Measurements from ENCODE around the gene CORO1C. TPM values are rescaled to one million over a fixed set of nuclear protein-coding genes. Genes with fewer than 3 reads are reported as not detected.

CORO1C gene
- total RNA-seq, 1 donor from 2014 or later = 59.6 TPM

- no peaks in the 10 kb centered on the region for H3K27me3 ChIP-seq (ENCODE audit: low read depth)
- H3K4me3 ChIP-seq = no peak overlapping the region
- peaks cover 94% of the 10 kb centered on the region for H3K4me1 ChIP-seq
- no peaks in the 10 kb centered on the region for H3K9me3 ChIP-seq (replicated peaks)
- intact Hi-C loops (cut with micrococcal nuclease) = loop anchor here (5.0 kb wide), 1 partner anchor 34 kb away; no protein-coding TSS in a partner anchor
- TF ChIP-seq, protein P1, sequence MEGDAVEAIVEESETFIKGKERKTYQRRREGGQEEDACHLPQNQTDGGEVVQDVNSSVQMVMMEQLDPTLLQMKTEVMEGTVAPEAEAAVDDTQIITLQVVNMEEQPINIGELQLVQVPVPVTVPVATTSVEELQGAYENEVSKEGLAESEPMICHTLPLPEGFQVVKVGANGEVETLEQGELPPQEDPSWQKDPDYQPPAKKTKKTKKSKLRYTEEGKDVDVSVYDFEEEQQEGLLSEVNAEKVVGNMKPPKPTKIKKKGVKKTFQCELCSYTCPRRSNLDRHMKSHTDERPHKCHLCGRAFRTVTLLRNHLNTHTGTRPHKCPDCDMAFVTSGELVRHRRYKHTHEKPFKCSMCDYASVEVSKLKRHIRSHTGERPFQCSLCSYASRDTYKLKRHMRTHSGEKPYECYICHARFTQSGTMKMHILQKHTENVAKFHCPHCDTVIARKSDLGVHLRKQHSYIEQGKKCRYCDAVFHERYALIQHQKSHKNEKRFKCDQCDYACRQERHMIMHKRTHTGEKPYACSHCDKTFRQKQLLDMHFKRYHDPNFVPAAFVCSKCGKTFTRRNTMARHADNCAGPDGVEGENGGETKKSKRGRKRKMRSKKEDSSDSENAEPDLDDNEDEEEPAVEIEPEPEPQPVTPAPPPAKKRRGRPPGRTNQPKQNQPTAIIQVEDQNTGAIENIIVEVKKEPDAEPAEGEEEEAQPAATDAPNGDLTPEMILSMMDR (IDR thresholded peaks at IDR 0.05; ENCODE audit: borderline replicate concordance) = no peak
- DNase-seq = no peak
- H3K27ac ChIP-seq (replicated peaks) = peak overlapping the region; percentile 96
- no peaks in the 10 kb centered on the region for H3K36me3 ChIP-seq
Measured at GRCh38 chr12:108693186-108693730, 38.1 kb downstream of the CORO1C start.

GRCh38 chr12:108691998-108692808 lies 39.1 kb downstream of the CORO1C start:
- Histone ChIP-seq H3K4me1 (peaks cover 89% of the 10 kb centered on the region), H3K4me3 (peak overlapping the region; percentile 50), H3K27me3 (ENCODE audit: low read depth) (no peaks in the 10 kb centered on the region)

DNA sequence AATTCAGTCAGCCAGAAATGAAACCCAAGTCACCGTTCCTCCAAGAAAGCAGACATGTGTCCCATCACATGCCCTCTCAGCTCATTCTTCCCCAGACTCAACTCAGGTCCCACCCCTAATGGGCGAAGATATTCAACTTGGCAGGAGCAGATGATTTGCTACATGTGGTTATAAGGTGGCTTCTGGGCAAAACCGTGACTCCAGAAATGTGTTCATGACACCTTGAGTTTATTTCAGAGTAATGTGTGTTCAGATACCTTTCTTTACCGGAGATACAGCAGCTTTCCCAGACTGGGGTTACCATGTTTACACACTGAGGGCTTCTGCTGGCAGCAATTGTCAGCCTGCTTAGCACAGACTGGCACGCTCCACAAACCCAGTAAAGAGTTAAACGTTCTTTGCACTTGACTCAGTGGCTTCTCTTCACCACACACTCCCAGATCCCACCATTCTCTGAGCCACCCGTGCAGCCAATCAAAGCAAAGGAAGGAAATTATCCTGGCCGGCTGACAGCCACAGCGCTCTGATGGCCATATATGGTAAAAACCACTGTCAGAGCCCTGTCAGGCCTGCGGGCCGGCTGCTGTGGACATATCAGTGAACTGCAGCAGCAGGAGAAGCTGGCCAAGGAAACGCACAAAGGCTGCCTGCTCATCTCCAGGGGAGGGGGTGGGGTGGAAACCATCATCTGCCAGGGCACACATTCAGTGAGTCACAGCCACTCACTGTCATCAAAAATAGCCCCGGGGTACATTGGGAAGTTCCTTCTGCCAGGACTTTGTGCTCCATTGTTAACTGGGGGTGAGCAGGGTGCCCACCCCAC lies 39.9 kb downstream of the CORO1C start:
- Histone ChIP-seq H3K27me3 (ENCODE audit: low read depth) (no peaks in the 10 kb centered on the region), H3K4me3 (peak overlapping the region; percentile 50), H3K36me3 (no peaks in the 10 kb centered on the region), H3K9me3 (replicated peaks) (no peaks in the 10 kb centered on the region), H3K4me1 (peaks cover 89% of the 10 kb centered on the region), H3K27ac (replicated peaks) (peak overlapping the region; percentile 96)
- intact Hi-C loops (cut with micrococcal nuclease) = loop anchor here (5.0 kb wide), 1 partner anchor 36 kb away; no protein-coding TSS in a partner anchor
- peak; percentile 94 for DNase-seq
- TF ChIP-seq, protein P1 (IDR thresholded peaks at IDR 0.05; ENCODE audit: borderline replicate concordance) = peak; percentile 69

More at GRCh38 chr12:108691998-108692808, 39.1 kb downstream of the CORO1C start:
- intact Hi-C loops (cut with micrococcal nuclease) = loop anchor here (5.0 kb wide), 1 partner anchor 35 kb away; no protein-coding TSS in a partner anchor
- TF ChIP-seq, protein P1 (IDR thresholded peaks at IDR 0.05; ENCODE audit: borderline replicate concordance) = no peak
- H3K9me3 ChIP-seq (replicated peaks) = no peaks in the 10 kb centered on the region
- H3K36me3 ChIP-seq = no peaks in the 10 kb centered on the region
- peak overlapping the region; percentile 96 for H3K27ac ChIP-seq (replicated peaks)
- DNase-seq = peak; percentile 49

- H3K36me3 ChIP-seq = no peaks in the 10 kb centered on the region
- no peak for DNase-seq
- H3K27me3 ChIP-seq (ENCODE audit: low read depth) = no peaks in the 10 kb centered on the region
- H3K27ac ChIP-seq (replicated peaks) = peak overlapping the region; percentile 96
- peak overlapping the region; percentile 50 for H3K4me3 ChIP-seq
- peaks cover 89% of the 10 kb centered on the region for H3K4me1 ChIP-seq
- TF ChIP-seq, protein P1 (IDR thresholded peaks at IDR 0.05; ENCODE audit: borderline replicate concordance) = no peak
- H3K9me3 ChIP-seq (replicated peaks) = no peaks in the 10 kb centered on the region
- intact Hi-C loops (cut with micrococcal nuclease) = loop anchor here (5.0 kb wide), 1 partner anchor 37 kb away; no protein-coding TSS in a partner anchor
Measured at GRCh38 chr12:108690542-108691174, 40.7 kb downstream of the CORO1C start.

GRCh38 chr12:108690191-108690518 lies 41.2 kb downstream of the CORO1C start:
- peak overlapping the region; percentile 96 for H3K27ac ChIP-seq (replicated peaks)
- TF ChIP-seq, protein P1 (IDR thresholded peaks at IDR 0.05; ENCODE audit: borderline replicate concordance) = no peak
- H3K4me1 ChIP-seq = peaks cover 89% of the 10 kb centered on the region
- no peaks in the 10 kb centered on the region for H3K36me3 ChIP-seq
- intact Hi-C loops (cut with micrococcal nuclease) = loop anchor here (5.0 kb wide), 1 partner anchor 37 kb away; no protein-coding TSS in a partner anchor
- H3K9me3 ChIP-seq (replicated peaks) = no peaks in the 10 kb centered on the region
- no peak for DNase-seq
- H3K27me3 ChIP-seq (ENCODE audit: low read depth) = no peaks in the 10 kb centered on the region
- peak overlapping the region; percentile 50 for H3K4me3 ChIP-seq
